ENCODE results near the gene CACNG7.

- TF ChIP-seq CTCF (IDR thresholded peaks at IDR 0.05; ENCODE audit: borderline replicate concordance, extremely low read depth, low read length, poor library complexity, severe bottlenecking) = no peak
- TF ChIP-seq EZH2 (IDR thresholded peaks at IDR 0.05; ENCODE audit: borderline replicate concordance, low read depth, low read length, severe bottlenecking) = no peak
These were observed 36.9 kb downstream of the CACNG7 start for GRCh38 chr19:53945998-53946397.
